Measurements from ENCODE around the gene DYNLRB1. TPM values are rescaled to one million over a fixed set of nuclear protein-coding genes. Genes with fewer than 3 reads are reported as not detected.
A peak's percentile ranks its signal among the peaks of the same experiment; 100 is the strongest.

The DYNLRB1 gene
- total and polyA plus RNA-seq, 2 donors from 2014 or later: 185 to 676 TPM

GRCh38 chr20:34574426-34574825, 58.2 kb downstream of the DYNLRB1 start:
- Histone ChIP-seq H3K27ac (ENCODE audit: low read depth in 2 of 2, low read length in 2 of 2) (no peak overlapping the region), H3K36me3 (ENCODE audit: control insufficient read depth in 2 of 3, insufficient read depth in 3 of 3, low read length in 3 of 3) (peaks cover 2 to 5% (median 5%) of the 10 kb centered on the region in 3 donors), H3K27me3 (ENCODE audit: control insufficient read depth, insufficient read depth, low read length) (no peaks in the 10 kb centered on the region), H3K4me1 (ENCODE audit: control insufficient read depth in 2 of 3, insufficient read depth in 2 of 3, low read depth in 1 of 3, low read length in 3 of 3) (peaks cover 0 to 3% (median 0%) of the 10 kb centered on the region in 3 donors), H3K4me3 (ENCODE audit: low read length in 3 of 3) (no peak overlapping the region), H3K9ac (ENCODE audit: low read length in 3 of 3) (no peak overlapping the region), H3K9me3 (ENCODE audit: control insufficient read depth in 2 of 3, insufficient read depth in 1 of 3, low read length in 3 of 3) (no peaks in the 10 kb centered on the region)
- intact Hi-C loops (cut with DNase I): no loop called here
- DNase-seq (peak in 1 of 5 donors; percentile 18), FAIRE-seq (no peak)
- no peak for TF ChIP-seq CTCF (IDR thresholded peaks at IDR 0.05; ENCODE audit: borderline replicate concordance, extremely low read depth, insufficient read depth)

- H3K36me3 ChIP-seq (ENCODE audit: control insufficient read depth in 2 of 3, insufficient read depth in 3 of 3, low read length in 3 of 3): peaks cover 2 to 5% (median 2%) of the 10 kb centered on the region in 3 donors
- FAIRE-seq (no peak), DNase-seq (no peak)
- H3K4me3 ChIP-seq (ENCODE audit: low read length in 3 of 3): no peak overlapping the region
- no peak overlapping the region for H3K9ac ChIP-seq (ENCODE audit: low read length in 3 of 3)
- no peaks in the 10 kb centered on the region for H3K9me3 ChIP-seq (ENCODE audit: control insufficient read depth in 2 of 3, insufficient read depth in 1 of 3, low read length in 3 of 3)
- H3K27me3 ChIP-seq (ENCODE audit: control insufficient read depth, insufficient read depth, low read length): no peaks in the 10 kb centered on the region
- intact Hi-C loops (cut with DNase I): no loop called here
- H3K27ac ChIP-seq (ENCODE audit: low read depth in 2 of 2, low read length in 2 of 2): no peak overlapping the region
- peaks cover 0 to 3% (median 0%) of the 10 kb centered on the region in 3 donors for H3K4me1 ChIP-seq (ENCODE audit: control insufficient read depth in 2 of 3, insufficient read depth in 2 of 3, low read depth in 1 of 3, low read length in 3 of 3)
- TF ChIP-seq CTCF (IDR thresholded peaks at IDR 0.05; ENCODE audit: borderline replicate concordance, extremely low read depth, insufficient read depth): no peak
Observed at GRCh38 chr20:34574861-34575260, 58.6 kb downstream of the DYNLRB1 start.

- Histone ChIP-seq H3K4me3 (ENCODE audit: low read length in 3 of 3) (no peak overlapping the region), H3K9ac (ENCODE audit: low read length in 3 of 3) (no peak overlapping the region), H3K27ac (ENCODE audit: low read depth in 2 of 2, low read length in 2 of 2) (no peak overlapping the region), H3K4me1 (ENCODE audit: control insufficient read depth in 2 of 3, insufficient read depth in 2 of 3, low read depth in 1 of 3, low read length in 3 of 3) (peaks cover 0 to 3% (median 0%) of the 10 kb centered on the region in 3 donors), H3K9me3 (ENCODE audit: control insufficient read depth in 2 of 3, insufficient read depth in 1 of 3, low read length in 3 of 3) (no peaks in the 10 kb centered on the region), H3K27me3 (ENCODE audit: control insufficient read depth, insufficient read depth, low read length) (no peaks in the 10 kb centered on the region), H3K36me3 (ENCODE audit: control insufficient read depth in 2 of 3, insufficient read depth in 3 of 3, low read length in 3 of 3) (peaks cover 0 to 5% (median 2%) of the 10 kb centered on the region in 3 donors)
- intact Hi-C loops (cut with DNase I): no loop called here
- TF ChIP-seq CTCF (IDR thresholded peaks at IDR 0.05; ENCODE audit: borderline replicate concordance, extremely low read depth, insufficient read depth): no peak
- FAIRE-seq (no peak), DNase-seq (no peak)
Observed at GRCh38 chr20:34575271-34575670, 59.0 kb downstream of the DYNLRB1 start.

- Histone ChIP-seq H3K27ac (ENCODE audit: low read depth in 2 of 2, low read length in 2 of 2) (no peak overlapping the region), H3K4me3 (ENCODE audit: low read length in 3 of 3) (no peak overlapping the region), H3K4me1 (ENCODE audit: control insufficient read depth in 2 of 3, insufficient read depth in 2 of 3, low read depth in 1 of 3, low read length in 3 of 3) (peaks cover 0 to 3% (median 0%) of the 10 kb centered on the region in 3 donors), H3K27me3 (ENCODE audit: control insufficient read depth, insufficient read depth, low read length) (no peaks in the 10 kb centered on the region), H3K36me3 (ENCODE audit: control insufficient read depth in 2 of 3, insufficient read depth in 3 of 3, low read length in 3 of 3) (peaks cover 0 to 5% (median 2%) of the 10 kb centered on the region in 3 donors), H3K9ac (ENCODE audit: low read length in 3 of 3) (no peak overlapping the region), H3K9me3 (ENCODE audit: control insufficient read depth in 2 of 3, insufficient read depth in 1 of 3, low read length in 3 of 3) (no peaks in the 10 kb centered on the region)
- FAIRE-seq (no peak), DNase-seq (no peak)
- no peak for TF ChIP-seq CTCF (IDR thresholded peaks at IDR 0.05; ENCODE audit: borderline replicate concordance, extremely low read depth, insufficient read depth)
- intact Hi-C loops (cut with DNase I): no loop called here
Observed at GRCh38 chr20:34575756-34576155, 59.5 kb downstream of the DYNLRB1 start.
